ENCODE data around the gene HES2.

HES2 gene

DNA sequence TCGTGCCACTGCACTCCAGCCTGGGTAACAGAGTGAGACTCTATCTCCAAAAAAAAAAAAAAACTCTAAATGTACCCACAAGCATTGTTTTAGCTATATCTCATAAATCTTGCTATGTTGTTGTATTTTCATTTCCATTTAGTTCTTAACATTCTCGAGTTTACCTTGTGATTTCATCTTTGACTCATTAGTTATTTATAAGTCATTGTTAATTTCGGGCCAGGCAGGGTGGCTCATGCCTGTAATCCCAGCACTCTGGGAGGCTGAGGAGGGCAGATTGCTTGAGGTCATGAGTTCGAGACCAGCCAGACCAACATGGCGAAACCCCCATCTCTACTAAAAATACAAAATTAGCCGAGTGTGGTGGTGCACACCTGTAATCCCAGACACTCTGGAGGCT lies 11.7 kb downstream of the HES2 start:
- TF ChIP-seq ZBTB7A (IDR thresholded peaks at IDR 0.05; ENCODE audit: low read depth) (no peak), YY1 (IDR thresholded peaks at IDR 0.05; ENCODE audit: low read depth) (no peak), NFIC (IDR thresholded peaks at IDR 0.05) (no peak), CREB1 (IDR thresholded peaks at IDR 0.05; ENCODE audit: low read depth) (no peak), EGR1 (IDR thresholded peaks at IDR 0.05) (no peak), FOXM1 (IDR thresholded peaks at IDR 0.05; ENCODE audit: borderline replicate concordance, low read depth) (no peak), EP300 (IDR thresholded peaks at IDR 0.05; ENCODE audit: borderline replicate concordance) (no peak), TCF12 (IDR thresholded peaks at IDR 0.05; ENCODE audit: low read depth) (no peak), CEBPB (IDR thresholded peaks at IDR 0.05) (no peak)
- TF ChIP-seq, protein P1, sequence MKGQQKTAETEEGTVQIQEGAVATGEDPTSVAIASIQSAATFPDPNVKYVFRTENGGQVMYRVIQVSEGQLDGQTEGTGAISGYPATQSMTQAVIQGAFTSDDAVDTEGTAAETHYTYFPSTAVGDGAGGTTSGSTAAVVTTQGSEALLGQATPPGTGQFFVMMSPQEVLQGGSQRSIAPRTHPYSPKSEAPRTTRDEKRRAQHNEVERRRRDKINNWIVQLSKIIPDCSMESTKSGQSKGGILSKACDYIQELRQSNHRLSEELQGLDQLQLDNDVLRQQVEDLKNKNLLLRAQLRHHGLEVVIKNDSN (IDR thresholded peaks at IDR 0.05), result no peak

DNA sequence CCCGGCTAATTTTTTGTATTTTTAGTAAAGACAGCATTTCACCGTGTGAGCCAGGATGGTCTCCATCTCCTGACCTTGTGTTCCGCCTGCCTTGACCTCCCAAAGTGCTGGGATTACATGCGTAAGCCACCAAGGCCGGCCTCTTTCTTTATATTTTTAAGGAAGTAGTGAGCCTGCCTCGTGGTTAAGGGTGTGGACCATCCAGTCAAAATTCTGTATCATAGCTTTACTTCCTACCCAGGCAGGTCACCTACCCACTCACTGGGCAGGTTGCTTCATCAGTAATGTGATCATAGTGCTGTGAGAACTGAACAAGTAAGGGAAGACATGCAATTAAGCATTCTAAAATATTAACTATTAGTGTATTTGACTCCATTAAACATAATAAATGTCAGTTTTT lies 18.0 kb downstream of the HES2 start:
- TF ChIP-seq TAF1 (IDR thresholded peaks at IDR 0.05; ENCODE audit: low read depth) (no peak), YY1 (IDR thresholded peaks at IDR 0.05; ENCODE audit: low read depth) (no peak), NFIC (IDR thresholded peaks at IDR 0.05) (no peak), TEAD4 (IDR thresholded peaks at IDR 0.05) (no peak), TCF12 (IDR thresholded peaks at IDR 0.05; ENCODE audit: low read depth) (no peak), CEBPB (IDR thresholded peaks at IDR 0.05) (no peak), ZBTB7A (IDR thresholded peaks at IDR 0.05; ENCODE audit: low read depth) (no peak), CREB1 (IDR thresholded peaks at IDR 0.05; ENCODE audit: low read depth) (no peak), EP300 (IDR thresholded peaks at IDR 0.05; ENCODE audit: borderline replicate concordance) (no peak), EGR1 (IDR thresholded peaks at IDR 0.05) (no peak), FOXM1 (IDR thresholded peaks at IDR 0.05; ENCODE audit: borderline replicate concordance, low read depth) (no peak), RAD21 (IDR thresholded peaks at IDR 0.05; ENCODE audit: low read depth) (no peak)
- TF ChIP-seq, protein P2, sequence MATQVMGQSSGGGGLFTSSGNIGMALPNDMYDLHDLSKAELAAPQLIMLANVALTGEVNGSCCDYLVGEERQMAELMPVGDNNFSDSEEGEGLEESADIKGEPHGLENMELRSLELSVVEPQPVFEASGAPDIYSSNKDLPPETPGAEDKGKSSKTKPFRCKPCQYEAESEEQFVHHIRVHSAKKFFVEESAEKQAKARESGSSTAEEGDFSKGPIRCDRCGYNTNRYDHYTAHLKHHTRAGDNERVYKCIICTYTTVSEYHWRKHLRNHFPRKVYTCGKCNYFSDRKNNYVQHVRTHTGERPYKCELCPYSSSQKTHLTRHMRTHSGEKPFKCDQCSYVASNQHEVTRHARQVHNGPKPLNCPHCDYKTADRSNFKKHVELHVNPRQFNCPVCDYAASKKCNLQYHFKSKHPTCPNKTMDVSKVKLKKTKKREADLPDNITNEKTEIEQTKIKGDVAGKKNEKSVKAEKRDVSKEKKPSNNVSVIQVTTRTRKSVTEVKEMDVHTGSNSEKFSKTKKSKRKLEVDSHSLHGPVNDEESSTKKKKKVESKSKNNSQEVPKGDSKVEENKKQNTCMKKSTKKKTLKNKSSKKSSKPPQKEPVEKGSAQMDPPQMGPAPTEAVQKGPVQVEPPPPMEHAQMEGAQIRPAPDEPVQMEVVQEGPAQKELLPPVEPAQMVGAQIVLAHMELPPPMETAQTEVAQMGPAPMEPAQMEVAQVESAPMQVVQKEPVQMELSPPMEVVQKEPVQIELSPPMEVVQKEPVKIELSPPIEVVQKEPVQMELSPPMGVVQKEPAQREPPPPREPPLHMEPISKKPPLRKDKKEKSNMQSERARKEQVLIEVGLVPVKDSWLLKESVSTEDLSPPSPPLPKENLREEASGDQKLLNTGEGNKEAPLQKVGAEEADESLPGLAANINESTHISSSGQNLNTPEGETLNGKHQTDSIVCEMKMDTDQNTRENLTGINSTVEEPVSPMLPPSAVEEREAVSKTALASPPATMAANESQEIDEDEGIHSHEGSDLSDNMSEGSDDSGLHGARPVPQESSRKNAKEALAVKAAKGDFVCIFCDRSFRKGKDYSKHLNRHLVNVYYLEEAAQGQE (IDR thresholded peaks at IDR 0.05; ENCODE audit: low read depth), result no peak
- TF ChIP-seq, protein P1 (IDR thresholded peaks at IDR 0.05), result no peak
- TF ChIP-seq, protein P3, sequence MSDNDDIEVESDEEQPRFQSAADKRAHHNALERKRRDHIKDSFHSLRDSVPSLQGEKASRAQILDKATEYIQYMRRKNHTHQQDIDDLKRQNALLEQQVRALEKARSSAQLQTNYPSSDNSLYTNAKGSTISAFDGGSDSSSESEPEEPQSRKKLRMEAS (IDR thresholded peaks at IDR 0.05), result no peak

DNA sequence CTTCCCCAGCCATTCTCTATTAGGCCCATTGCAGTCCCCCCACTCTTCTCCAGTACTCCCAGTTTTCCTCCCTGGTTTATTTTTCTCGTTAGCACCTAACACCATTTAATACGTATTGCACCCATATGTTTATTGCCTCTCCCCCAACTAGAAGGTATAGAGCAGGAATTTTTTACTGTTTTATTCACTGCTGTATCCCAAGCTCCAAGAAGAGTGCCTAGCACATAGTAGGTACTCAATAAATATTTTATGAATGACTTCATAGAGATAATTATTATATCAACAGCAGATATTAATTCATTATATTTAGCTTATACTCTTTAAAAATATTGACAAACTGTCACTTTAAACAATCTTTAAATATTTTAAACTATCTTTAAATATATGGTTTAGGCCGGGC lies 20.4 kb downstream of the HES2 start:
- TF ChIP-seq, protein P1 (IDR thresholded peaks at IDR 0.05), result no peak
- TF ChIP-seq TEAD4 (IDR thresholded peaks at IDR 0.05) (no peak), ZBTB7A (IDR thresholded peaks at IDR 0.05; ENCODE audit: low read depth) (no peak), FOXM1 (IDR thresholded peaks at IDR 0.05; ENCODE audit: borderline replicate concordance, low read depth) (no peak), TAF1 (IDR thresholded peaks at IDR 0.05; ENCODE audit: low read depth) (no peak), CREB1 (IDR thresholded peaks at IDR 0.05; ENCODE audit: low read depth) (no peak), TCF12 (IDR thresholded peaks at IDR 0.05; ENCODE audit: low read depth) (no peak), EGR1 (IDR thresholded peaks at IDR 0.05) (no peak), YY1 (IDR thresholded peaks at IDR 0.05; ENCODE audit: low read depth) (no peak)
- TF ChIP-seq, protein P2 (IDR thresholded peaks at IDR 0.05; ENCODE audit: low read depth), result no peak

DNA sequence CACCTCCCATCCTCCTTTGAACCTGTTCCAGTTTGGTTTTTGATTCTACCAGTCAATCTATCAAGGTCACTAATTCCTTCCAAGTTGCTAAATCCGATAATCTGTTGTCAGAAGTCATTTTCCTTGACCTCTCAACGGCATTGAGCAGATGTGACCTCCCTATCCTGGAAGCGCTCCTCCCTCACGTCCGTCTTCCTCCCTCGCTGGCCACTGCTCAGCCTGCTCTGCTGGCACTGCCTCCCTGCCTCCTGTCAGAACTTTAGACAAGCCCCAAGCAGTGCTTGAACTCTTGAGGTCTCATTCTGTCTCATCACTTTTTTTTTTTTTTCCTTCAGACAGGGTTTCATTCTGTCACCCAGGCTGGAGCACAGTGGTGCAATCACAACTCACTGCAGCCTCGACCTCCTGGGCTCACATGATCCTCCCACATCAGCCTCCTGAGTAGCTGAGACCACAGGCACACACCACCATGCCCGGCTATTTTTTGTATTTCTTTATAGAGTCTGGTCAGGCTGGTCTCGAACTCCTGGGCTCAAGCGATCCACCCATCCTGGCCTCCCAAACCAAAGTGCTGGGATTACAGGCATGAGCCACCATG lies 21.8 kb downstream of the HES2 start:
- TF ChIP-seq CREB1 (IDR thresholded peaks at IDR 0.05; ENCODE audit: low read depth) (no peak), TAF1 (IDR thresholded peaks at IDR 0.05; ENCODE audit: low read depth) (no peak), ZBTB7A (IDR thresholded peaks at IDR 0.05; ENCODE audit: low read depth) (no peak), EP300 (IDR thresholded peaks at IDR 0.05; ENCODE audit: borderline replicate concordance) (no peak), TEAD4 (IDR thresholded peaks at IDR 0.05) (no peak), TCF12 (IDR thresholded peaks at IDR 0.05; ENCODE audit: low read depth) (no peak), RAD21 (IDR thresholded peaks at IDR 0.05; ENCODE audit: low read depth) (no peak)
- TF ChIP-seq, protein P2 (IDR thresholded peaks at IDR 0.05; ENCODE audit: low read depth), result no peak
- TF ChIP-seq, protein P1 (IDR thresholded peaks at IDR 0.05), result no peak
